Embryonic facial prominence (tissue), 1 donor: ENCODE data around the gene E2F1.

Experiments
- DNase-seq: peaks from one replicate; pipeline ENCODE4 v3.0.0-alpha.2; 2016; ENCODE audit errors: extremely low spot score

E2F1 gene

DNA sequence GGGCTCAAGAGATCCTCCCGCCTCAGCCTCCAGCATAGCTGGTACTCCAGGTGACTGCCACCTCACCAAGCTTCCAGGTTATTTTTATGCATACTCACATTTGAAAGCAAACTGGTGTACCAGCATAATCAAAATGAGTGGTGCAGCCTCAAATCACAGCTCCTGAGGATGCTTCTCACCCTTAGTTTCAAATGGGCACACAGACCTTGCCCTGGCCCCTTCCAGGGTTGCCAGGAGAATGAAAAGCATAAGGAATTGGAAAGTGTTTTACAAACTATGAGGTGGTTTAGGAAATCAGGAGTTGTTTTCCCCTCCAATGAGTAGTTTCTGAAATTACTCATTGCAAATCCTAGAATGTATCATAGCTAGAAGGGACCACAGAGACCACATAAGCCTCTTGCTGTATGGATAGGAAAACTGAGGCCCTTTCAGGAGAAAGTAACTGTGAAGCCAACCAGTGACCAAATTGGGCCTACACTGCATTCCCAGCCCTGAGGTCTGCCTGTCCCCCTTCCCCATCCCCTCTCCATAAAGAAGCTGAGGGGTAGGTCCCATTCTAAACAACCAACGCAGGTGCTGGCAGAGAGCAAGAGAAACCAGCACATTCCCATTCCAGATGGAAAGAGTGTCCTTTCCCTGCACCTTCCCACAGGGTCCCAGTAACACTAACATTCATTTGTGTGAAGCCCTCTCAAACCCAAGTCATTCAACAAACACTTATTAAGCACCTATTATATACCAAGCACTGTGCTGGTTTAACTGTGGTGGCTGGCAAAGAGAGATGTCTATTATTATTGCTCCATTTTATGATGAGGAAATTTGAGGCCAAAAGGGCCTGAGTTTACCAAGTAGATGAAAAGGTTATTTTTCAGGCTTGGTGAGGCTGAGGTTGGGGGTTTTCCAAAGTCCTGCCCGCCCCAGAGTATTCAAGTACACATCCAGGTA, 2.1 kb upstream of the E2F1 start:
- no peak for DNase-seq

- no peak for DNase-seq
Measured at GRCh38 chr20:33687370-33687915, 1.3 kb upstream of the E2F1 start.

GRCh38 chr20:33686984-33687366, 790 bp upstream of the E2F1 start:
- DNase-seq = no peak

DNA sequence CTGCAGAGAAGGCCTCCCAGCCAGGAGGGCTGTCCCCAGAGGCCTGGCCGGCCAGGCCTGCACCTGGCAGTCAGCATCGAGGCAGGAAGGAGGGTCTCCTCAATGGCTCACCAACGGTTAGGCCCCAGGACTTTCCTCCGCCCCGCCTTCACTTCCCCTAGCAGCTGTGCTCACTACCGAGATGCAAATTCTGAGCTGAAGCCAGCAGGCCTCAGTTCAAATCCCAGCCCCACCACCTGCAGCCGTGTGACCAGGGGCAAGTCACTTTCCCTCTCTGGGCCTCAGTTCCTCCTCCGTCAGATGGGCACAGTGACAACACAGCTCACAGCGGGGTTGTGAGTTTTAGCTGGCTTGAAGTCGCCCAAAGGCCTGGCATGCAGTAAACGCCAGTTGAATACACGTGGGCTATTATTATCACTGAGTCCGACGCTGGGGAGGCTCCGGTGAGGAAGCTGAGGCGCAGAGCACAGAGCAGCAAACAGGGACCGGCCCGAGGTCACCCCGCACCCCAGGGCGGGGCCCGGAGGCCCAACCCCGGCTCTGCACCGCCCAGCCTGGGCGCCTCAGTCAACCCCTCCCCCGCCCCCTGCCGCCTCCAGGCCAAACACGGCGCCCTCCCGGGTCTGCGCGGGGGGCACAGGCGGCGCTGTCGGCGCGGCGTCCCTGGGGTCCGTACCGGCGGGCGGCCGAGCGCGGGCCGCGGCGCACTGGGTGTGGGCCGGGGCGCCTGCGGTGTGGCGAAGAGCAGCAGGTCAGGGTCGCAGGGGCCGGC, 671 bp downstream of the E2F1 start:
- no peak for DNase-seq

DNA sequence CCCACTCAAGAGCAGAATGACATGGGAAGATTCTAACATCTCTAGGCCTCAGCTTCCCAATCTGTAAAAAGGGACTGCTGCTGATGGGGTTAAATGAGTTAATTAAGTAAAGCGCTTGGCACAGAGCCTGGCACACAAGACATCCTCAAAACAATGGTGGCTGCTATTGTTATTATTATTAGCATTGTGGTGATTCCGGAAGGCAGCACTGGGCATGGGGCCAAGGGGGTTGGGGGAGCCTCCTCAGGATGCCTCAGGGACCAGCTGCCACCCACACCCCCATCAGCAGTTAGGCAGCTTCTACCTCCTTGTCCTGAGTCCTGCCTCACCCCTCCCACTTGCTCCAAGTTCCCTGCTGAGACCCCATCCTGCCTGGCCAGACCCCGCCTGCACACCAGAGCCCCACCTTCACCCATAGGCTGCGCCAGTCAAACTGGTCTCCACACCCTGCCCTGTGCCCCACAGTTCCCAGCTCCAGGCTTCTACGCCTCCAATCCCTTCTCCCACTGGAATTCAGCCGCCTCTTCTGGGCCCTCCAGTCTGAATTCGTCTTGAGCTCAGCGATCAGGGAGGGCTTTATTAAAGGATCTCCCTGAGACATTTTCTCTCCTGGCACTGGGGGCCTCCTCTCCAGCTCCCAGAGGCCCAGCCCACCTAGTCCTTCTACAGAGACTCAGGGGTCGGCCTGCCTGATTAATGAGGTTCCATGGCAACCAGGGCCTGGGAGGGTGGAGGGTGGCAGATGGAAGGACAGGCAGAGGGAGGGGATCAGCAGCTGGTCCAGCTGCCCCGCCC, 1.5 kb downstream of the E2F1 start:
- DNase-seq = no peak

- DNase-seq = no peak
Measured at GRCh38 chr20:33681728-33682353, 4.3 kb downstream of the E2F1 start.

- DNase-seq = no peak
Measured at GRCh38 chr20:33681288-33681687, 4.9 kb downstream of the E2F1 start.

- DNase-seq = no peak
Measured at GRCh38 chr20:33680686-33681085, 5.5 kb downstream of the E2F1 start.

GRCh38 chr20:33679758-33680485, 6.3 kb downstream of the E2F1 start:
- no peak for DNase-seq

DNA sequence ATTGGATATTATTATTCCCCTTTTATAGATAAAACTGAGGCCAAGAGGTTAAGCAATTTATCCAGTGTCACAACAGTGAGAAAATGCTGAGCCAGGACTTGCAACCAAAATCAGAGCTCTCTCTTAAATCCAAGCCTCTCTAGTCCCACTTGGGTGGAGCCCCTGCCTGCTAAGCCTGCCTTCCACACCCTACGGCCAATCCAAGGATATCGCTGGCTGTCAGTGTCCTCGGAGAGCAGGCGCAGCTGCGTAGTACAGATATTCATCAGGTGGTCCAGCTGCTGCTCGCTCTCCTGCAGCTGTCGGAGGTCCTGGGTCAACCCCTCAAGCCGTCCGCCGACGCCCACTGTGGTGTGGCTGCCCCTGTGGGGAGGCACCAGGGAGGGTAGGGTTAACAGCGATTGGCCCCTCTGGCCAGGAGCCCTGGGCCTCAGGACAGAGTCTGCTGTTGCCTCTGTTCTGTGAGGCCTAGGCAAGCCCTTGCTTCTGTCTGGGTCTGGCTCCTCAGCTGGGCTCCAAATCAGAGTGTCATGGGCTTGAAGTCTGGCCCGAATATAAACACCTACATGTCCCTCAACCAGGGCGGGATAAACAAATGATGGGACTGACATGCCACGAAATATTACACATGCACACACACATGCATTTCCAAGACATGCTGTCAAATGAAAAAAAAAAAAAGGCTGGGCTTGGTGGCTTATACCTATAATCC, 8.0 kb downstream of the E2F1 start:
- DNase-seq = no peak

DNA sequence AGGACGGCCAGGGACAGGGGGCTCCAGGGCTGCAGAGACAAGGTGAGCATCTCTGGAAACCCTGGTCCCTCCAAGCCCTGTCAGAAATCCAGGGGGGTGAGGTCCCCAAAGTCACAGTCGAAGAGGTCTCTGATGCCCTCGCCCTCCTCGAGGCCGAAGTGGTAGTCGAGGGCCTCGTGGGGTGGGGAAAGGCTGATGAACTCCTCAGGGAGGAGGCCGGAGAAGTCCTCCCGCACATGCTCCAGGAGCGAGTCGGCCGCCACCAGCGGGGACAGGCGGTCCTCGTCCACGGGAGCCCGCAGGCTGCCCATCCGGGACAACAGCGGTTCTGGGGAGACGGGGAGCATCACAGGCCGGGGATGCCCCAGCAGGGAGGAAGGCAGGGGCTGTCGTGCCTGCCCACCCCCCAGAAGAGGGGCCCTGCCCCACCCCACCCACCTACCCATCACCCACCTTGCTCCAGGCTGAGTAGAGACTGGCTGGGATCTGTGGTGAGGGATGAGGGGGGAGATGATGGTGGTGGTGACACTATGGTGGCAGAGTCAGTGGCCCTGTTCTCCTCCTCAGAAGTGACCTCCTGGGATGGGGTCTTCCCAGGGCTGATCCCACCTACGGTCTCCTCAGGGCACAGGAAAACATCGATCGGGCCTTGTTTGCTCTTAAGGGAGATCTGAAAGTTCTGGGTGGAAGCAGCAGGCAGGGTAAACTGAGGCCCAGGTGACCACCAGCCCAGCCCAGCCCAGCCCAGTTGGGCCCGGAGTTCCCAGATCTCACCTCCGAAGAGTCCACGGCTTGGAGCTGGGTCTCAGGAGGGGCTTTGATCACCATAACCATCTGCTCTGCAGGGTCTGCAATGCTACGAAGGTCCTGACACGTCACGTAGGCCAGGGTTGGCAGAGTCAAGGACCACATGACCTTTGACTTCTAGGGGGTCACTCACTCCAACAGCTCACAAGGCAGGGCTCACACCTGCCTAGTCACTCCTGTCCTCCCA, 9.2 kb downstream of the E2F1 start:
- no peak for DNase-seq

DNA sequence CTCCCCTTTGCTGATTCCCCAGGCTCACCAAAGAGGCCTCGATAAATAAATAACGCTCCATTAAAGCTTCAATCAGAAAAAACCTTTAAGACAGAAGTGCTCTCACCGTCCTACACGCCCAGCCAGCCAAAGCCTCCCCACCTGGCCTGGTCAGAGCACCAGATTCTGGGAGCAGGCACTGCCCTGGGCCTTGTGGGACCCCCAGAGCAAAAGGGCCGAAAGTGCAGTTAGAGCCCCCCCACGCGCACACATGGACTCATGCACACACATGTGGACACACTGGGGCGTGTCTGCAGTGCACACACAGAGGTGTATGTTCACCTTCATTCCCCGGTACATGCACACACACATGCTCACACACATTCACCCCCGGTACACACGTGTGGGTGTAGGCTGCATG, 10.1 kb downstream of the E2F1 start:
- DNase-seq = no peak

- no peak for DNase-seq
Measured at GRCh38 chr20:33675136-33675959, 10.8 kb downstream of the E2F1 start.

DNA sequence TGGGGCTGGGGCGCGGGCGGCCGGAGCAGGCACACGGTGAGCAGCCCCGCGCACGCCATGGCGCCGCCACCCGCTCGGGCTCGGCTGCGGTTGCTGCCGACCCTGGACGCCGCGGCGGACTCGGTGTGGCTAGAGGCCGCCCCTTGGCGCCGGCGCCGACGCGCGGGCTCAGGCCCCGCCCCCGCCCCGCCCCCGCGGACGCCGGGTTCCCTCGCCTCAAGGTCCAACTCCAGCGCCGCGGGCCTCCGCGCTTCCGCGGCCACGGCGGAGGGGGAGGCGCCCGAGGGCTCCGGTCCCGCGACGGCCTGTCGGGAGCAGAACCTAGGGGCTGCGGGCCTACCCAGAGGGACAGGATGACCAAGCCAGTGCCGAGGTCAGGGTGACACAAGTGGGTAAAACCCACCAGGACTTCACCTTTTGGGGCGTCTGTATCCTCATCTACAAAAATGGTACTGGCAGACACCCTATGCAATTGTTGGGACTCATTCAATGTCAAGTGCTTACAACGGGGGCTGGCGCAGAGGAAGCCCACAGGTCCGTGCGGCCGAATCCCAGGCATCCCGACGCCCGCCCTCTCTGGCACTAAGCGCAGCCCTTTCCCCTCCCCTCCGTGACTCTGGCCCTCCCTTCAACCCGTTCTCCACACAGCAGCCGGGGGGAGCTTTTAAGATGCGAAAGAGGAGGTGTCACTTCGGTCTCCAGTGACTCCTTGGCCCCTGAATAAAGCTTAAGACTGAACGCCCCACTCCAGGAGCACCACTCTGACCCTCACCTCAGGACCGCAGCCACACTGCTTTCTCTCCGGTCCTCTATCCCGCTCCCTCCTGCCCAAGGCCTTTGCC, 11.7 kb downstream of the E2F1 start, which contains the start of gene NECAB3:
Gene NECAB3 (minus strand): TSS at position 135 of the 842 bp plus-strand sequence. CDS start 76 bp downstream, at position 59.
- DNase-seq = no peak

- DNase-seq = no peak
Measured at GRCh38 chr20:33673410-33674293, 12.5 kb downstream of the E2F1 start.

DNA sequence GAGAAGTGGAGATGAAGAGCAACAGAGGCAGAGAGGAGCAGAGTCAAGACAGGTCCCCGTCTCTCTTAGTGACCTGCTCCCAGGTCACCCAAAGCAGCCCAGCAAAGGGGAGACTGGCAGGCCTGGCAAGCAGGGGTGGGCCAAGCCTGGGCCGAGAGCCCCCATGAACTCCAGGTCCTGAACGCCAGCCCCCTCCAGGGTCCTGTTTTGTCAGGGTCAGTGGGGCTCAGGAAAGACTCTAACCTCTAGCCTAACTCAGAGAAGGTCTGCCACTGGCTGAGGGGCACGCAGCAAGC, 13.1 kb downstream of the E2F1 start:
- DNase-seq = no peak
